HG02981 (cell line): ENCODE data around the gene PAPSS2.

Experiments
- ATAC-seq: cut with Tn5 transposase; IDR thresholded peaks from one replicate; pipeline ENCODE4 v1.9.1; 2021; ENCODE audit warnings: mild to moderate bottlenecking, moderate library complexity; ENCODE audit not compliant: unreplicated experiment

Gene PAPSS2

GRCh38 chr10:87771871-87772500 lies 112.3 kb downstream of the PAPSS2 start:
- no peak for ATAC-seq

GRCh38 chr10:87775766-87776165 lies 116.1 kb downstream of the PAPSS2 start:
- ATAC-seq, result no peak

- no peak for ATAC-seq
Observed at GRCh38 chr10:87776328-87776727, 116.7 kb downstream of the PAPSS2 start.

GRCh38 chr10:87781545-87781944 lies 121.9 kb downstream of the PAPSS2 start:
- no peak for ATAC-seq

GRCh38 chr10:87782721-87783120 lies 123.0 kb downstream of the PAPSS2 start:
- ATAC-seq, result no peak

- ATAC-seq, result no peak
Observed at GRCh38 chr10:87786421-87786820, 126.7 kb downstream of the PAPSS2 start.

- ATAC-seq, result no peak
Observed at GRCh38 chr10:87790185-87790584, 130.5 kb downstream of the PAPSS2 start.

- ATAC-seq, result no peak
Observed at GRCh38 chr10:87794285-87794684, 134.6 kb downstream of the PAPSS2 start.
